SKM-1 treated with dmso at 0.1 percent for 144 hours (cell line): ENCODE results near the gene ETFB.

ENCODE experiments used
- DNase-seq: peaks from one replicate; lab custom pipeline; 2025; ENCODE audit not compliant: unreplicated experiment; lab: John Stamatoyannopoulos, UW

The ETFB gene

DNA sequence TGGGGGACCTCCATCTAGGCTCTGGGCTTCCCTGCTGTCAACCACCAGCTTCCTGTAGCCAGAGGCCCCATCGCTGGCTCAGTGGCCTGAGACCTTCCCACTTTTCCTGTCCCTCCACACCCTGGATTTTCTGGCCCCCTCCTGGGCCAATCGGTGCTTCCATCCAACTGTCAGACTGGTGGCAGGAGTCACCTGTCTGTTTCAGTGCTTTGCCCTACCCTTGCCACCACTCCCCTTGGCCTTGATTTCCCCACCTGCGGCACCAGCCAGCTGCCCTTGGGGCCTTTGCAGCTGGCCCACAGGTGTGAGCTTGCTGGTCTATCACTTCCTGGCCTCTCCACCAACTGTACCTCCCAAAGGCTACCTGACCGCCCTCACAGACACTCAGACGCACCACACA, 36.8 kb downstream of the ETFB start:
- DNase-seq = no peak

DNA sequence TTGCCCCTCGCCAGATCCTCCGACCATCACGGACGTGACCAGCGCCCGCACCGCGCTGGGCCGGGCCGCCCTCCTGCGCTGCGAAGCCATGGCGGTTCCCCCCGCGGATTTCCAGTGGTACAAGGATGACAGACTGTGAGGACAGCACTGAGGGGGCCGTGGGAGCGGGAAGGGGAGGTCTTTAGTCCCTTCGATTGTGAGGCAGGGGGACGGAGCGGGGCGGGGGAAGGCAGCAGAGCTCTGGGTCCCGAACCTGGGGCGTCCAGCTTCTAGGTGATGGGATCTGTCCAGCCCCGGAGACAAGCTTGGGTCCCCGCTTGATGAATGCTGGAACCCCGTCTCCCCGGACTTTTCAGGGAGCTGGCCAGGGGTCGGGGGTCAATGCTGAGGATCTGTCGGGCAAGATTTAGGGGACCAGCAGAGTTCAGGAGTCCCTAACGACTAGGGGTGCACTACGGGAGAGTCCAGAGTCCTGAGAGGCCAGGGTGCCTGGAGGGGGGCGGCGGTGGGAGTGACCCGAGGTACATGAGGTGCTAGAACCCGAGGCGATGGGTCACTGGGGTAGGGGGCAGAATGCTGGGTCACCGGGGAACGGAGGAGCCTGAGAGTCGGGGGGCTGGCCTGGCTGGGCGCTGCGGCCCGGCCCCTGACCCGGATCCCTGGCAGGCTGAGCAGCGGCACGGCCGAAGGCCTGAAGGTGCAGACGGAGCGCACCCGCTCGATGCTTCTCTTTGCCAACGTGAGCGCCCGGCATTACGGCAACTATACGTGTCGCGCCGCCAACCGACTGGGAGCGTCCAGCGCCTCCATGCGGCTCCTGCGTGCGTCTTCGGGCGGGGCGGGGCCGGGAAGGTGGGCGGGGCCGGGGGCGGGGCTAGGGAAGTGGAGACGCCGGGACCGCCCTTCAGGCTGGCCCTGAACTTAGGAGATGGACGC, 38.9 kb downstream of the ETFB start:
- DNase-seq = no peak

DNA sequence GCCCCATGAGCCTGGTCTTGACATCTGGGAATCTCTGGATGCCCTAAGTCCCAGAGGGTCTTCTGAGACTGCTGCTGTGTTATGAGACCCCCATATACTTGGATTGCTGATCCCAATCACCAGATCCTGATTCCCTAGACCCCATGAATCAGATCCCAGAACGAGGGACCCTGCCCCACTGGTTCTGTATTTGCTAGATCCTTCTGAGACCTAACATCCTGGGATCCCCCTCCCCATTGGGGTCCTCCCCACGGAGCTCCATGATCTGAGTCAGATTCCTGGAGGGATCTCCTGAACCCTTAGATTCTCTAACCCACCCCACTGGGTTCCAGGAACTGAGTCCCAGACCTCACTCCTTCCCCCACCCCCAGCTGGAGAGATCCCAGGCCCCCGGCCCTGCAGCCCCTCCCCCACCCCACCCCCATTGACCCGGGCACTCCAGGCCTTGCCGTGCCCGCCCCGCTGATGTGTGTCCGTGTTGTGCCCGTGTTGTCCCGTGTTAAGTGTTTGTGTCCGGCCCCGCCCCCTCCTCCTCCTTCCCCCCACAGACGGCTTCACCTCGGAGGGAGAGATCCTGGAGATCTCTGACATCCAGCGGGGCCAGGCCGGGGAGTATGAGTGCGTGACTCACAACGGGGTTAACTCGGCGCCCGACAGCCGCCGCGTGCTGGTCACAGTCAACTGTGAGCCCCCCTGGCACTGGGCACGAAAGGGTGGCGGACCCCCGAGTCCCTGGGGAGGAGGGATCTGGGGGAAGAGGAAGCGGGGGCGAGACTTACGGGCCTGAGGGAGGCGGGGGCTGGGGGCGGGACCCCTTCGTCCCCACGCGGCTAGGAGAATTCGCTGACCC, 39.7 kb downstream of the ETFB start:
- DNase-seq = no peak

DNA sequence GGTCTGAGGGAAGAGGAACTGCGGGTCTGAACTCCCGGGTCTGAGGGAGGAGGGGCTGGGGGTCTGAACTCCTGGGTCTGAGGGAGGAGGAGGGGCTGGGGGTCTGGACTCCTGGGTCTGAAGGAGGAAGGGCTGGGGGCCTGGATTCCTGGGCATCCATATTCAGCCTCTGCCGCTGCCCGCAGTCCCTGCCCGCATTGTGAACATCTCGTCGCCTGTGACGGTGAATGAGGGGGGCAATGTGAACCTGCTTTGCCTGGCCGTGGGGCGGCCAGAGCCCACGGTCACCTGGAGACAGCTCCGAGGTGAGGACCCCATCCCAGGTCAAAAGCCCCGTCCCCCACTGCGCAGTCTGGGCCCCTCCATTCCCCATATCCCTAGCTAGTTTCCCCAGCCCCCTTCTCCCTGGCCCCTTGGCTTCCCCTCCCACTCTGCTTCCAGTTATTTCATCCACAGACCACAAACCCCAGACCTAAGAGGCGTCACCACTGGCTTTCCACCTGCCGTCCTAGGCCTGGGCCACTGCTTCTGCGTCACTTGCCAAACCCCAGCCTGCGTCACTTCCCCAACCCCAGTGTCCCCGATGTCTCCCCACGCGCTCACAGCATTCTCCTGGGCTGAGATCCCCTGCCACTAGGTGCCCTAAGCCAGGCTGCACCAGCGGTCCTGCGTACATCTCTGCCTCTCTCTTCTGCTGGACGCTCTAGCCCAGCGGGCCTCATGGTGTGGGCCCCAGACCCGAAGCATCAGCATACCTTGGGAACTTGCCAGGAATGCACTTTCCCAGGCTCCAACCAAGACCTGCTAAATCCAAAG, 40.8 kb downstream of the ETFB start:
- no peak for DNase-seq

DNA sequence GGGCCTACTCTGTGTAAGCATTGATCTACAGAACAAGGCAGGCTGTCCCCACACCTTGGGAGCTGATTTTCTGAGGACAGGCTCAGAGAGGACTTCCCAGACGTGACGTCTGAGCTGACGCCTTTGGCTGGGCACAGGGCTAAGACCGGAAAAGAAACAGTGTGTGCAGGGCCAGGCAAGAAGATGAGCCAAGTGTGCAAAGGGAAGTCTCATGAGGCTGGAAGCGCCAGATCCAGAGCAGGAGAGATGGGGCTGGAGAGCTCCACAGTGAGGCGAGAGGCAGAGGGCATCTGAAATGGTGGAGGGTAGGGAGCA, 42.1 kb downstream of the ETFB start:
- DNase-seq = no peak

DNA sequence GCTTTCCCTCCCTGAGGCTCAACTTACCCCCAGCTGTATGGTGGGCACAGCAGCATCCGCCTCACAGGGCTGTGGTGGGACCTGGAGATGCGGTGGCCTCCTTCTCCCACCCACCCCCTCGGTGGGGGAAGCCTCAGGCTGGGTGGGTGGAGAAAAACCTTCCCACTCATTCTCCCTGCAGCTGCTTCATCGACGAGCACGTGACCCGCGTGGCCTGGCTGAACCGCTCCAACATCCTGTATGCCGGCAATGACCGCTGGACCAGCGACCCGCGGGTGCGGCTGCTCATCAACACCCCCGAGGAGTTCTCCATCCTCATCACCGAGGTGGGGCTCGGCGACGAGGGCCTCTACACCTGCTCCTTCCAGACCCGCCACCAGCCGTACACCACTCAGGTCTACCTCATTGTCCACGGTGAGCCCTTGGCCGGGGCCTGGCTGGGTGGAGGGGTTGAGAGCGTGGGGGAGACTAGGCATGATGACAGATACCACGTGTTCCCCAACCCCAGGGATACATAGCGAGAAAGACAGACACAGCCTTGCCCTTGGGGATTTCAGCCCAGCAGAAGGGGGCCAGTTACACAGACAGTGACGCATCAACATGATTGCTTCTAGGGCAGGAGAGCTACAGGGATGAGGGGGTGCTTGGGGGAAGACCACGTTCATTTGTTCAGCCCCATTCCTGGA, 42.6 kb downstream of the ETFB start:
- DNase-seq = no peak

DNA sequence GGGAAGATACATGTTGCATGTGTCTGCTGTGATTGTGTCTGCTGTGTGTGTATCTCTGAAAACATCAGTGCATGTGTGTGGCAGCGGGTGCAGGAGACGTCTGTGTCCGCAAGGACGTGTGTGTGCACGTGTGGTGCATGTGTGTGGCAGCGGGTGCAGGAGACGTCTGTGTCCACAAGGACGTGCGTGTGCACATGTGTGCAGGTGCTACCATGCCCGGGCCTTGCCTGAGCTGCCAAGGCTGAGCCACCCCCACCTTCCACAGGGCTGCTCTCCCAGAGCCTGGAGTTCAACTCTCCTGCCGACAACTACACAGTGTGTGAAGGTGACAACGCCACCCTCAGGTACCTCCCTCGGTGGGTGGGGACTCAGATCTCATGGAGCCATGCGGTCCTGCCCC, 44.4 kb downstream of the ETFB start:
- DNase-seq = no peak

DNA sequence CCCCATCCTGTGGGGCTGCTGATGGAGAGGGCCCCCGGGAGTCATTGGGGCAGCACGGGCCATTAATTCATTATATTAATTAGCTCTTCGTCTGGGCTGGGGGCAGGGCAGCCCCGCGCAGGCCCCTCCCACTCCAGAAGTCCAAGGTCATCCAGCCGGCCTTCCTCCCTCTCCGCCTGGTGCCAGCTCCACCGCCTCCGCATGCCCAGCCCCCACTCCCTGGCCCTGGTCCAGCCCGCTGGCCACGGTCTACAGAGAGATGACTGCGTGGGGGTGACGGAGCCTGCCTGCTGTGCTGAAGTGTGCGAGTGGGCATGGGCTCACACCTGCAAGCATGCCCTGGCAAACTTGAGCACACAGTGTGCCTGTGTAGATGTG, 45.9 kb downstream of the ETFB start:
- no peak for DNase-seq

DNA sequence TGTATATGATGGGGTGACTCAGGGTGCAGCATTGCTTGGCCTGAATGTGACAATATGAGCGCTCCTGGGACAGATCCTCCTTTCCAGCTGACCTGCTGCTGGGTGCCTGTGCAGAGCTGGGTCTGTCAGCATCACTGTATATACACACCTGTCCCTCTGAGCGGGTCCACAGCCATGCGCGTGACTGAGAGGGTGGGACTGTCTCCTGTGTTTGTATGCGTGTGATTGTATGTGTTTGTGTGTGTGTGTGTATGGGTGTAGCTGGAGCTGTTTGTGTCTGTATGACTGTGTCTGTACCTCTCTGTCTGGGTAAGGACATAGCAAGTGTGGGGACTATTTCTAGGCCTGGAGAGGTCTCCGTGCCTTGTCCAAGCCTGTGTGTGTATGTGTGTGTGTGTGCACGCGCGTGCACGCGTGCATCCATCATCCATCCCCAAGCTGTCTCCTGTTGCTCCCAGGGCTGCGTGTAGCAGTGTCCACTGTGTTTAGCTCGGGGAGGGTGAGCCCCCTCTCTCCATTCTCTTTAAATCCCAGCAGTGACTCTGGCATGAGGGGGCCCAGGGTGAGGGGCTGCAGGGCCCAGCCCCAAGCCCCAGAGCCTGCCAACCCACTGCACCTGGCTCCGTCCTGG, 46.4 kb downstream of the ETFB start:
- no peak for DNase-seq

DNA sequence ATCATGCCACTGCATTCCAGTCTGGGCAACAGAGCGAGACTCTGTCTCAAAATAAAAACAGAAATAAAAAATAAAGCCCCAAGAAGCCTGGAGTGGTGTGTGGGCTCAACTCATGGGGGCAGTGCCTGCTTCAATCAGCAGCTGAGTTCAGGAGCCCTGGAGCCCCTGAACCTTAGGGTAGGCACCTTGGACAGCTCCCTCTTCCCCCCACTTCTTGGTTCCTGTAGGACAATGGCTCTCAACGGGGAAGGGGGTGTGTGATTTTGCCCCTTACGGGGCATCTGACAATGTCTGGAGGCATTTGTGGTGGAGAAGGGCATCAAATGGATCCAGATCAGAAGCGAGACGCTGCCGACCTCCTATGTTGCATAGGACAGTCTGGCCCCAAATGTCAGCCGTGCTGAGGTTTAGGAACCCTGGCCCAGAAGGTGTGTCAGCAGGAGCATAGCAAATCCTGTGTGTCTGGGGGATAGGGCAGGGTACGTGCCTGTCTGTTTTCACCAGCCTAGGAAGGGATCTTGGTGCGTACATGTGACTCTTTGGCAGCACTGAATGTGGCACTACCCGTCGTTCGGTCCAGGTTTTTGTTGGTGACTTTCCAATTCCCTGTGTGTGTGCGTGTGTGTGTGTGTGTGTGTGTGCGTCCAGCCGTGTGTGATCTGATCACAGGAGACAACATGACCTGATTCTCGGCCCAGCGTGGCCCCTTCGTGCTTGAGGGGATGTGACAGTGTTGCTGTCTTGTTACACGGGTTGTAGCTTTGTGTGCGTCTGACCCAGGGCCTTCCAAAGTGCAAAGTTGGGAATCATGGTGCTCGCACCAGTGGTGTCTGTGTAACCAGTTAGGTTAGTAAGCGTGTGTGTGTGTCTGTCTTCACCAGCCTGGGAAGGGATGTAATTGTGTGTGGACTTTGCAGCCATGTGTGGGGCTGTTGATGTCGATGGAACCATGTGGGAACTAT, 47.2 kb downstream of the ETFB start:
- DNase-seq = no peak

DNA sequence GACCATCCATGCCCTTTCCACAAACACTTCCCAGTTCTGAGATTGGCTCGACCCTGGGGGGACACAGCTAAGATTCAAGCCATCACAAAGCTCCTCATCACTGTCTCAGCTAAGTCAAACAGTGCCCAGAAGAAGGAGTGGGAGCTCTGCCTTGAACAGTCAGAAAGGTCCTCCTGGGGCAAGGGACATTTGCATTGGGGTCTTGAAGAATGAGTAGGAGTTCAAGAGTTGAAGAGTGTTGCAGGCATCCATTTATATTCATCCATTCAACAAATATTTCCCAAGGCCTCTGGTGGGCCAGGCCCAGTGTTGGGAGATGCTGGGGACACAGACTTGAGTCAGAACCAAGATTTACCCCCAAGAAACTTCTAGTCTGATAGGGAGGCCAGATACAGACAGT, 48.2 kb downstream of the ETFB start:
- no peak for DNase-seq

DNA sequence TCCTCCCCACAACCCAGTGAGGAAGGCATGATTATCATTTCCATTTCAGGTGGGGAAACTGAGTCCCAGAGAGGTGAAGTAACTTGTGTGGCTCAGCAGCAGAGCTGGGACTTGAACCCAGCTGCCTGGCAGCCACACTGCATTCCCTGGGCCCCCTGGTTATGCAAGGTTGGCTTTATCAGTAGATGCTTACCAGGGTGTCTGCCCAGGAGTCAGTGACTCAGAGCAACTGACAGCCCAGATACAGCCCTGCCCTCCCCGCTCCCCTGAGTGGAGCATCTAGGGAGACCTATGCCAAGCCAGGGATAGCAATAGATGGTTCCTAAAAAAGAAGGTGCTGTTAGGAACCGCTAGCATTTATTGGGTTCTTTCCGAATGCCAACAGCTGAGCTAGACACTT, 48.8 kb downstream of the ETFB start:
- no peak for DNase-seq

DNA sequence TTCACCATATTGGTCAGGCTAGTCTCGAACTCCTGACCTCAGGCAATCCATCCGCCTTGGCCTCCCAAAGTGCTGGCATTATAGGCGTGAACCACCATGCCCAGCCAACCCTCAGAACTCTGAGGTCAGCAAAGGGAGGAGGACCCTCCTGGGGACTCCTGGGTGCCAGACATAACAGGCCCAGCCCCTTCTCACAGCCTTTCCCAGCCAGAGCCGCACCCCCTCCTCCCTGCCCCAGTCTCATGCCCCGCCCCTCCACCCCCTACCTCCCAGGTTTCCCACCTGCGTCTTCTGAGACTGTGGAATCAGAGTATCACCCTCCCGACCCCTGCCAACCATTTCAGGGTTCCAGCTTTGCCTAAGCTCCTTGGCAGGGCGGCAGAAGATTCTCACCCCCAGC, 49.5 kb downstream of the ETFB start:
- DNase-seq = no peak

DNA sequence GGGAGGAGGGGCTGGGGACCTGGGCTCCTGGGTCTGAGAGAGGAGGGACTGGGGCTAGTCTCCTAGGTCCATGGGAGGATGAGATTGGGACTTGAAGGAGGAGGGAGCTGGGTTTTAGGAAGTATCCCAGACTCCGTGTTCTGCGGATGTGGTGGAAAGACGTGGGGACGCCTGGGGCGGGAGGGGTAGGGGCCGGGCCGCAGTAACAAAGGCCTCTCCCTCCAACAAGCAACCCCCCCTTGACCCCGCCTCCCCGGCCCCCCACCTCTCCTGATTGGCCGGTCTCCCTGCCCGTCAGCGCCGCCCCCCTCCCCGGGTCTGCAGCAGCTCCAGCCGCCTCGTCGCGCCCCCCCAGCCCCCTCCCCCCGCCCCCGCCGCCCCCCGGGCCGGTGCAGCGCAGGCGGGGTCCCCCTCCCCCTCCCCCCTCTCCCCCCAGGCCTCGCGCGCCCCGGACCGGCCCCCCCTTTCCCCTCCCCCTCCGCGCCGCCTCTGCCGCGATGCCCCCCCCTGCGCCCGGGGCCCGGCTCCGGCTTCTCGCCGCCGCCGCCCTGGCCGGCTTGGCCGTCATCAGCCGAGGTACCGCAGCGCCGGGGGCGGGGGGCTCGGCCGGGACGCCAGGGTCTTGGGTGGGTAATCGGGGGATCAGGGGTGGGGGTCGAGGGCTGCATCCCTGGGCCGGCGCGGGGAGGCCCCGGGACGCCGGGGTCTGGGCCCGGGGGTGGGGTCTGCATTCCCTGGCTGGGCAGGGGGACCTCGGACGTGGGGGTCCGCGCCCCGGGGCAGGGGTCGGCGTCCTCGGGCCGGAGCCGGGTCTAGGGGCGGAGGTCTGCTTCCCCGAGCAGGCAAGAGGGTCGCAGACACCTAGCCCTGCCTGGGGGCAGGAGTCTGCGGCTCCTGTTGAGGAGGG, 54.6 kb downstream of the ETFB start, which contains the start of gene IGLON5:
Gene IGLON5, plus strand, starts transcription at position 294 of the 907 bp plus-strand sequence. Its CDS starts 204 bp downstream, at position 498.
- no peak for DNase-seq

DNA sequence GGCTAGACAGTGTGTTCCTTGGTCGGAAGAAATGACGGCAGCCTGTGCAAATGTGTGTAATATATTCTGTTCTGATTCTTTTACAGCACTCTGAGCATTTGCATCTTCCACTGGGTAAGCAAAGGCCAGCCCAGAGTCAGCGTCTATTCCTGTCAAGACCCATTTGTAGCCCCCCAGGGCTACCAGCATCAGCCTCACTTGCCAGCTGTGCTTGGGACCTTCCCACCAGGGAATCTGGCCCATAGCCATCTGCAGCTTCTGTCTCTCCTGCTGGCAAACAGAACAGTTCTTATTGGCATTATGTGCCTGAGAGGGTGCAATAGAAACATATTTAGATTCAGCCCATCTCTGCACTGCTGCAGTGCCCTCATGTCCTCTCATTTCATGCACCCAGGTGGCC, 60.7 kb downstream of the ETFB start:
- no peak for DNase-seq

DNA sequence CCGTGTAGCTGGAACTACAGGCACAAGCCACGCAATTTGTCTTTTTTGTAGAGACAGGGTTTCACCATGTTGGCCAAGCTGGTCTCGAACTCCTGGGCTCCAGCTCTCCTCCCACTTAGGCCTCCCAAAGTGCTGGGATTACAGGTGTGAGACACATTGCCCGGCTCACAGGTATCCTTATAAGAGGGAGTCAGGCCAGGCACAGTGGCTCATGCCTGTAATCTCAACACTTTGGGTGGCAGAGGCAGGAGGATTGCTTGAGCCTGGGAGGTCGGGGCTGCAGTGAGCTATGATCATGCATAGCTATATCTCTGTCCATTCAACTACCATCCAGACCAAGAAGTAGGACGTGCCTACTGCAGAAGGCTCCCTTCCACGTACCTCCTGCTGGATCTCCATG, 64.9 kb downstream of the ETFB start:
- no peak for DNase-seq

DNA sequence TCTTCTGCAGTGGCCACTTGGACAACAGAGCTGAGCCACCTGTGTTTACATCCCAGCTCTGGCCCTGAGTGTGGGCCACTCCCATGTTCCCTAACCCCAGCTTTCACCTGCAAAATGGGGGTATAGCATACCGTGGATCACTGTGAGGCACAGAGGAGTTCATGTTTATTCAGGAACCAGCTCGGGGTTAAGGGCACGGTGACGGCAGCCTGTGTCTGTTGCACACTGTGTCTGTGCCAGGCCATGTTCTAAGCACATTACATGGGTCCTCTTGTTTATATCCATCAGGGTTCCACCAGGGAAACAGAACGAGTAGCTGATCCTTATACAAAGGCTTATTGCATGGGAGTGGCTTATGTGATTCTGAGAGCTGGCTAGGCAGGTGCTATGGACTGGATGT, 68.8 kb downstream of the ETFB start:
- no peak for DNase-seq
